GM20431 (cell line): ENCODE results near the gene DCDC2C.

ENCODE experiments used
- in situ Hi-C: fragments of 300-500 bp; cut with MseI, MboI; formaldehyde crosslinking; loops from one replicate; pipeline ENCODE4 v1.15.0; 2020; ENCODE audit warnings: low sequenced_read_pairs; ENCODE audit not compliant: unreplicated experiment

The DCDC2C gene

DNA sequence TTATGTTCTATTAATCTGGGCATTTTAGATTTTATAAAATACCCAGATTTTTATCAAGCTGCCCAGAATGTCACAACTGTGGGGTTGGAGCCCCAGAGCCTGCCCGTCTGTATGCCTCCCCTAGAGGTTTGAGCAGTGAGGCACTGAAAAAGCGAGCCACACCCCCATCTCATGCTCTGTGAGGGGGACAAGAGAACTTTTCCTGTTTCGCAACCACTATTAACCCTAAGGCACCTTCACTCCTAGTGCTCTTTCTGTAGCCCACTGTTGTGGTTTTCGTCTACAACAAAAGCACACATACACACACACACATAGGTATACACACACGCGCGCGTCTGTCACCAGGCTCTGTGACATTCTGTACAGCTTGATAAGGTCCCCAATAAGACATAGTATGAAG lies 38.0 kb downstream of the DCDC2C start:
- in situ Hi-C loops, result no loop called here

DNA sequence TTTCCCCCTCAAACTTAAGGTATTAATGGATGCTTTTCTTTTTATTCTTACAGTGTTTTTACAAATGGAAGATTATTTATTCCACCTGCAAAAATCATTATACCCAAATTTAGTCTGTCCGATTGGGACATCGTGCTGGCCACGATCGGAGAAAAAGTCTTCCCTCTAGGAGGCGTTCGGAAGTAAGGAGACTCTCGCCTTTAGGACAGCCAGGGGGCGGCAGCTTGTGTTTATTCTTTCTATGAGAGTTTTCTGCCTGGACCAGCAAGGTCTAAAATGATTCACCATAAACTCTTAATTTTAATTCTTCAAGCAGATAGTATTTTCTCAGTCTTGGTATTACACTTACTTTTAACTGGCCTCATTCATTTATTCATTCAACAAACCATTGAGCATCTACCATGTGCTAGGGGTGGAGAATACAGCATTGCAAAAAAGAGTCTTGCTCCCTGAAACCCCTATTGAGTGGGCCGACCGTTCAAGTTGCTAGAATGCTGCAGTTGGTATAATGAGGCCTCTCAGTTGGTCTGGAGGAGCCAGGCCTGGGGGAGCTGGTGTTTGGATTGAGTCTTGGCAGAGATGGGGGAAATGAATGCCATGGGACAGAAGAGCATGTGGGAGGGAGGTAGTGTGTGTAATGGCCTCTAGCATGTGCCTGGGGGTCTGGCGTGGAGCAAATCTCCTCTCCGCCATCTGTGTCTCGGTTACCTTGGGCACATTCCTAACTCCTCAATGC lies 38.7 kb downstream of the DCDC2C start:
- in situ Hi-C loops, result no loop called here

DNA sequence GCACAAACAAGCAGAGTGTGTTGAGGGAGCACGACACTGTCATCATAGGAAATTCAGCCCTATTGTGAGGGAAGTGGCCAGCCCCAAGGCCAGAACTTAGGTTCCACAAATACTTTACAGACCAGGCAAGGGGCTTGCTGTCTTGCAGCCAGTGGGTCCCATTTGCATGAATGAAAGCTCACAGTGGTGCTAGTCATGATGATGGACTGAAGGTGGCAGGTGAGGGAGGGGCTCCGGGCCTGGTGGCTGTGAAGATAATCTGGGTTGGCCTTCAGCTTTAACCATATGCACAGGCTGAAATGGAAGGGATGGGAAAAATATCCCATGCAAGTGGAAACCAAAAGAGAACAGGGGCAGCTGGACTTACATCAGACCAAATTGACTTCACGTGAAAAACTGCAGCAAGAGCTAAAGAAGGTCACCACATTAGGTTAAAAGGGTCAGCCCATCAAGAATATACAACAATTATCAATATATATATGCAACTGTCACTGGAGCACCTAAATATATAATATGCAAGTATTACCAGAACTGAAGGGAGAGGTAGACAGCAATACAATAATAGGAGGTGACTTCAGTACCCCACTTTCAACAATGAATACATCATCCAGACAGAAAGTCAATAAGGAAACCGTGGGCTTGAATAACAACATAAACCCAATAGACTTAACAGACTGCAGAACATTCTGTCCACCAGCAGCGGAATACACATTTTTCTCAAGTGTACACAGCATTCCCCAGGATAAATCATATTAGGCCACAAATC lies 39.6 kb downstream of the DCDC2C start:
- in situ Hi-C loops, result no loop called here

GRCh38 chr2:3743951-3744555 lies 40.7 kb downstream of the DCDC2C start:
- in situ Hi-C loops, result no loop called here

DNA sequence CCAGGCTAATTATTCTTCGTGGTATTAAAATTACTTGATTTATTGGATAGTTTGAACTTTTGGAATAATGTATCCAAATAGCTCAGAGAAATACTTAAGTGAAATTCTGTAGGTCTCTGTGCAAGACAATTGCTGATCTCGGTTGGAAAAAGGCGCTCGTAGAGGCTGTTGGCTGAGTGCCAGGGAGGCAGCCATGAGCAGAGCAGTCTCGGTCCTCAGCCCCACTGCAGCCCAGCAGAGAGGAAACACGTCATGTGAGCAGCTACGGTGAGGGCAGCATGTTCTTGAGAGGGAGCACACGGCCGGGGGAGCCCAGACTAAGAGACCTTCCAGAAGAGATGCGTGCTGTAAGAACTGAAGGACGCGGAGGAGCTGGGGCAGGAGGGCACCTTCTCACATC lies 42.5 kb downstream of the DCDC2C start:
- in situ Hi-C loops, result no loop called here

DNA sequence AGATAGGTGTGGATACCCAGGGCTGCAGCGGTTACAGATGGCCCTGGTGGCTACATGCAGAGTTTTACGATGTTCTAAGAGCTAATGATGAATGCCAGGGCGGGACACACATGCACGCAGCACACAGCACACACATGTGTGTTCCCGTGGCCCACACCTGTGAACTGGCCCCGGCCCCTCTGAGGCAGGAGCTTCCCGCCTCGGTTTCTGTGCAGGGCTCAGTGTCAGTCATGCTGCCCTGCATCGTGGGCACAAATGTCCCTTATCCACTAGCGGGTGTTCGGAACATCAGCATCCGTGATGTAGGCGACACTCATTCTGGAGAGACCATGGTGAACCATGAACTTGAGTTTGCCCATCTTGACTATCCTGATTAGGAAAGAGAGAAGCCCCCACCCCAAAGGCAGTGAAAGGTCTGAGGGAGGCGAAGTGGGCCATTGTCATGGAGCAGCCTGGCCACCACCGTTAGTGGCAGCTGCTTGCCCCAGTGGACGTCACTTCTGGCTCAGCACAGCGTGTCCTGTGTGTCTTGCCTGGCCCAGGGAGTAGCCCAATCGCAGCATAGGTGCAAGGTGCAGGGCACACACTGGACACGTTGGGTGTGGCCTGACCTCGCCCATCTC lies 43.8 kb downstream of the DCDC2C start:
- in situ Hi-C loops, result no loop called here

DNA sequence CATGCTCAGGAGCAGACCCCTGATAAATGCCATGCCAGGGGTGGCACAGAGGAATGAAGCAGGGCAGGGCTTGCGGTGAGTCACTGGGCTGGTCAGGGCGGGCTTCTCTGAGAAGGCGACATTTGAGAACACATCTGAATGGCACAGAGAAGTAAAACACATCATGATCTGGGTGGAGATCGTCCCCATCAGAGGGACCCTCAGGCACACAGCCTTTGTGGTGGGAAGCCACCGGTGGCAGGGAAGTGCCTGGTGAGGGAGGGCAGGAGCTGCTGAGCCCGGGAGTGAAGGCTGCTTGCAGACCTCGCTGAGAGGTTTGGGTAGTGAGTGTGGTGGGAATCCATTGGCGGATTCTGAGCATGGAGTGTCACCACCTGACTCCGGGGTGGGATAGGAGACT lies 44.5 kb downstream of the DCDC2C start:
- in situ Hi-C loops, result no loop called here

DNA sequence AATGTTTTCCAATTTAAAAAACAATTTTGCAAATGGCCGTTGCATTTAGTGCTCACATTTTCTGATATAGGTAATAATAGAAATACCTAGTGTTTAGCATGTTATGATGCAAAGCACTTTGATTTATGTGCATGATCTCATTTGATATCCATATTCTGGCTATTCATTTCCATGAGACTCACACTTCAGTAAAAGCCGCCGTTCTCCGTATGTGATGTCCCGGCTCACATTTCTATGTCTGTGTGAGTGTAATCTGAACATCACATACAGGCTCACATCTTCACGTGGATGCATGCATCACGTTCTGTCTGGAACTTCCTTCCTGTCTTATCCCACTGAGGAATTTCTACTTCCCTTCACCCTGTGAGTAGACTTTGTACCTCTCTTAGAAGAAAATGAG lies 45.8 kb downstream of the DCDC2C start:
- in situ Hi-C loops, result no loop called here

GRCh38 chr2:3751251-3751650 lies 47.9 kb downstream of the DCDC2C start:
- in situ Hi-C loops, result no loop called here

- in situ Hi-C loops, result no loop called here
Observed at GRCh38 chr2:3751806-3752205, 48.4 kb downstream of the DCDC2C start.

GRCh38 chr2:3752376-3752775 lies 49.0 kb downstream of the DCDC2C start:
- in situ Hi-C loops, result no loop called here

GRCh38 chr2:3753561-3753960 lies 50.2 kb downstream of the DCDC2C start:
- in situ Hi-C loops, result no loop called here

DNA sequence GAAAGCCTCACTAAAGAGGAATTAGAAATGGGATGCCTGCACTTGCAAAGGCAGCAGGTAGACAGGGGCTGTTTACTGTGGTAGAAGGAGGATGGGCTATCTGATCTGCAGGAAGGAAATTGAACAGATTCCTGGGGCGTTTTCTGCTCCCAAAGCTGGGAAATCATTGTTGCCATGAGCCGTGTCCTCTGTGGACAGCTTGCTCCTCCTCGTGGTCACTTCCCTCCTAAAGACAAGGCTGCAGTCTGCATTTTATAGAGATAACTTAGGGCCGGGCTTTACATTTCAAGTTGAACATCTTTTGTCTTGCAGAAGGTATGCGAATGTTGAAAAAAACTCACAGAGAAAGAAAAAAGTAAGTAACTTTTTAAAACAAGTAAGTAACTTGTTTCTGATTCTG lies 50.9 kb downstream of the DCDC2C start:
- in situ Hi-C loops, result no loop called here

DNA sequence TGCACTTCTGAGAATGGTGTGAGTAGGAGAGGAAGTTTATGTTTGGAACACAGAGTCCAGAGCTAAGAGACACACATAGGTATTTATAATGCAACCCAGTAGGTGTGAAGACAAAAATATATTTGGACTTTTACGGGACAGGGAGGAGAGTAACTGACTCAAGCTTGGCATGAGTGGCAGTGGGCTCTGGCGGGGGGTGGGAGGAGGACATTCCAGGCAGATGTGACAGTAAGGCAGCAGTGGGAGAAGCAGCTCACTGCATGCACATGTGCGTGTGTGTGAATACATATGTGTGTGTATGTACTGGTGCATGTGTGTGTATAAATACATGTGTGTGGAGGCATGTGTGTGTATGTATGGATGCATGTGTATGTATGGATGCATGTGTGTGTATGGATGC lies 51.4 kb downstream of the DCDC2C start:
- in situ Hi-C loops, result no loop called here

GRCh38 chr2:3755277-3755676 lies 51.9 kb downstream of the DCDC2C start:
- in situ Hi-C loops, result no loop called here

- in situ Hi-C loops, result no loop called here
Observed at GRCh38 chr2:3756306-3756705, 52.9 kb downstream of the DCDC2C start.

GRCh38 chr2:3758906-3759305 lies 55.5 kb downstream of the DCDC2C start:
- in situ Hi-C loops, result no loop called here

DNA sequence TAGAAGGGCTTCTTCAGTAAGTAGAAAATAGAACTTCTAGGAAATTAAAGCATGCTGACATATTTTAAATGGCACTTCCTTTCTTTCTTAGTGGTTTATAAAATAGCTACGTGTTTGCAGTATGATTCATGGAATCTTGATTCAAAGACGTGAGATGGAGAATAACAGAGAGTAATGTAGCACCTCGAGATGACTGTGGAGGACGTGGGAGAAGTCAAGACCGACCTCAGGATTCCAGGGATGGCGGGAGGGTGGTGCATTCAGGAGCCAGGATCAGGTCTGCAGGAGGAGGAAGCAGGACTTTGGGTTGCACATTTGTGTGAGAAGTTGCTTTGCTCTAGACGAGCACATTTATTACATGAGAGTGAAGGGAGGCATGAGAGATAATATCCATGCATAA lies 56.0 kb downstream of the DCDC2C start:
- in situ Hi-C loops, result no loop called here

GRCh38 chr2:3759761-3760160 lies 56.4 kb downstream of the DCDC2C start:
- in situ Hi-C loops, result no loop called here

- in situ Hi-C loops, result no loop called here
Observed at GRCh38 chr2:3761272-3761671, 57.9 kb downstream of the DCDC2C start.
